Activated CD4-positive, CD25-positive, alpha-beta regulatory T cell treated with anti-CD3 and anti-CD28 coated beads, Interleukin-2, amount 50 U/mL, for 24 hours (primary cell): Measurements from ENCODE around the gene PPP3R1.

Source experiments
- ATAC-seq, 2 donors: fragments of 150-1000 bp; cut with Tn5 transposase; one replicate each; pipeline ENCODE4 v1.10.0; 2021; ENCODE audit warnings: mild to moderate bottlenecking in 1 of 2, moderate library complexity in 1 of 2

Gene PPP3R1, protein sequence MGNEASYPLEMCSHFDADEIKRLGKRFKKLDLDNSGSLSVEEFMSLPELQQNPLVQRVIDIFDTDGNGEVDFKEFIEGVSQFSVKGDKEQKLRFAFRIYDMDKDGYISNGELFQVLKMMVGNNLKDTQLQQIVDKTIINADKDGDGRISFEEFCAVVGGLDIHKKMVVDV

DNA sequence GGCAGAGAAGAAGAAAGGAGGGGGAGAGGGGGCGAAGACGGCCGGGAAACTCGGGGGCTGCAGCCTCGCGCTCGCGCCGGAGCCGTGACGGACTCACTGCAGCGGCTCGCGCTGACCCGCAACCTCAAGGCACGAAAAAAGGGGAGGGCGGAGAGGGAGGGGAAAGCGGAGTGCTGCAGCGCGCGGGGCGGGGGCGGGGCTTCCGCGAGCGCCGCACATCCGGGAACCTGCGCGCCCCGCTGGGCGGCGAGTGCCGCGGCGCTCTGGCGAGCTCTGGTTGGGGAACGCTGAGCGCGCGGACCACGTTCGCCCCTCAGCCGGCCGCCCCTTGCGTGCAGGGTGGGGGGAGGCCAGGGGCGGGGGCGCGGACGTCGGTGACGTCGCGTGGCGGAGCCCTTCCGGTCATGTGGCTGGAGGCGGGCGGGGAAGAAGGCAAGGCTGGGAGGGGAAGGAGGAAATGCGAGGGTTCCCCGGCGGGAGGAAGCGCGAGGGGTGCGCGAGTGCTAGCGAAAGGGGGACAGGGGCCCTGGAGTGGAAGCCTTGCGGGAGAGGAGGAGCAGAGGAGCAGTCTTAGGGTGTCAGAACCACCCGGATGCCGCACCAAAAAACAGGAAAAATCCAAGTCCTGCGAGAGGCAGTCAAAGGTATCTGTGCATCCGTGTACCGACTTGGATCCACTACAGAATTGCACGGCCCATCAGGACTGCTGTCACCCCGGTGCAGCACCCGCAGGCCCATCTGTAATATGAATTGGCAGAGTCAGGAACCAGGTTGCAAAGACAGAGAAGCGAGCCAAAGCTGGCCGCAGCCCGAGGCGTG, at the start of gene PPP3R1:
Gene PPP3R1 (minus strand): TSS at position 133 of the 819 bp plus-strand sequence. CDS start 405 bp downstream, outside the sequence.
- peak; percentile 90 to 92 for ATAC-seq

DNA sequence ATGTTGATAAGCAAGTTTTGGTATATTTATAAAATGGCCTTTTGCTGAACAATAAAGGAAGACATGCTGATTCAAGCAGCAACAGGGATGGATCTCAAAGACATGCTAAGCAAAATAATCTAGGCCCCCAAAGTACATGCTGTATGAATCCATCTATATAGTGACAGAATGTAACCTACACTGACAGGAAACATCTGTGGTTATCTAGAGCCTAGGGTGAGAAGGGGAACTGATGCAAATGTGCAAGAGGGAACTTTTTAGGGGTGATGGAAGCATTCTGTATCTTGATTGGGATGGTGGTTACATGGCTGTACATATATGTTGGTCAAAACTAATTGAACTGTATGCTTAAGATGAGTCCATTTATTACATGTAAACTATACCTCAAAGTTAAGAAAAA, 43.2 kb upstream of the PPP3R1 start:
- no peak for ATAC-seq

DNA sequence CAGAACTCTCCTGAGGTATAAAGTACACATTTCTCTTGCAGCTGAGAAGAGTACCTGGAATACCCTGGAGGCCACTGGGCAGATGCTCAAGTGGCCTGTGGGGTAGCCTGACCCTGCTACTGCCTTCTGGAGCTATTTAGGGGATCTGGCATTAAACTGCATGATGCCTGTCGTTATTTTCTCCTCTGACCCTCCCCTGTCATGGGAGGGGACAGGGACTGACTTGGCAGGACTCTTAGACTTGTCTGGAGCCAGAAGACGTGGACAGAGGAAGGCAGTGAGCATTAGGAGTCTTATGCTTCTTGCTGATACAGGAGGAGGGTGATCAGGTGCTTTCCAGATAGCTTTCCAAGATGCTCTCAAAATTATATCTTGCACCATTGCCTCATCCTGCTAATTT, 42.6 kb upstream of the PPP3R1 start:
- no peak for ATAC-seq

DNA sequence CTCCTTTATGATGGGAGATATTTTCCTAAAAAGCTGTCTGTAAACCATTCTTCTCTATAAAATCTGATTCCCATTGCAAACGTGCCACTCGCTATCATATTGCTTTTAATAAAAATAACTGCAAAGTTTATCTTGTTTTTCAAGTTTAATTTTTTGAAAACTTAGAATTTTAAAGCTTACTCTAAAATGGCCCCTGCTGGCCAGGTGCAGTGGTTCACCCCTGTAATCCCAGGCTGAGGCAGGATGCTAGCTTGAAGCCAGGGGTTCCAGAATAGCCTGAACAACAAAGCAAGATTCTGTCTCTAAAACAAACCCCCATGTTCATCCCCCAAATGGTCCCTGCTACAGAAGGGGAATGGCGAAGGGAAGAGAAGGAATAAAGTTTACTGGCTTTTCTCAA, 41.9 kb upstream of the PPP3R1 start:
- ATAC-seq = no peak

DNA sequence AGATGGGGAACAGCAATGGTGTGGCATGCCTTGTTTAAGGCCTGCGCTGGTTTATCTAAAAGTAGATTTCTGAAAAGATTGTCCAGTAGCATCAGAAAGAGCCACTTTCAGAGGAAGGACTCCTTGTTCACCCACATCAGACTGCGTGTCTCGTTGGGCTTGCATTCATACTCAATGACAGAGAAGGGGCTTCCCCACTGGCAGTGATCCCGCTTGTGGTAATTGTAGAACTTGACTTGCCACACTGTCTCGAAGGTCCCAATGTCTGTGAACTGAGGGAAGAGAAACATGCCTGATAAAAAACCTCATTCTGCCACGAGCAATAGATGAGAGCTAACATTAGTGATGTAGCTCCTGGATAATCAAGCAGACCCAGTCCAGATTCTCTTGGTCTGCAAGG, 41.4 kb upstream of the PPP3R1 start:
- no peak for ATAC-seq

DNA sequence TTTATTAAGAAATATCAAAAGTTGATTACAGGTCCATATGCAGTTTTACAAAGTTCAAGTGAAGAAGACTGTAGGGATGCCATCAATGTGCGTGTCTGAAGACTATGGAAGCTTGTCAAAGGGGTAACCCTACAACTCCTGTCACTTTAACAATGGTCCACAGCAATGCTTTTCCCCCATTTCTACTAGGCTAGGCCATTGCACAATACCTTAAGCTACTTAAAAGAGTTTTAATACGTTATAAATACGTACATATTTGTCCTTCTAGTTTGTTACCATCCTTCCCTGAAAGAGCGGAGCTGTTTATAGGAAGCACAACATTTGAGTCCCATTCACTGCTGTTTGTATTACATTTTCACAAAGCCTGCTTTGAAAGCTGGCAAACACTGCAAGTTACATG, 40.7 kb upstream of the PPP3R1 start:
- ATAC-seq = no peak

DNA sequence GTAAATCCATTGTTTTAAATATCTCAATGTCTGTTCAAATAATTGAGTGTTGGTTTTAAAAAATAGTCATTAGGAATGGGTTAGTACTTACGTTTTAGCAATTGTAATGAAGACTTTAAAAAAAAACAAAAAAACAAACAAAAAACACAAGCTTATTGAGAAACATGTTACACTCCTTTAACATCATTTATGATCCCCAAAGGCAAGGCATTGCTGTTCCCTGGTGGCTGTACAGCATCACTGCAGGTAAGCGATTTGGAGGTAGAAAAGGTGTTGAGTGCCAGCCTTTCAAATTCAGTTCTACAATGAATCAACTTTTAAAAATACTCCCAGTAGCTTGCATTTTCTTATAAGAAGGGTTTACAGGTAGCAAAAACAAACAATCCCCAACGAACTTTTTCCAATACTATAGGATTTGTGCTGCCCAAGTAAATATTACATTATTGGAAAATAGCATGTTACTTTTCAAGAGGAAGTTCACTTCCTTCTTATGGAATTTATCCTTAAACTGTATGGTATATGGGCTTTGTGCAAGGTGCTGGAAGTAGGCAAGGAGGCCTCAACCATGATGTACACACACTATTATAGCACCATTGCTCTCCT, 39.9 kb upstream of the PPP3R1 start:
- ATAC-seq = peak in 1 of 2 donors; percentile 43

DNA sequence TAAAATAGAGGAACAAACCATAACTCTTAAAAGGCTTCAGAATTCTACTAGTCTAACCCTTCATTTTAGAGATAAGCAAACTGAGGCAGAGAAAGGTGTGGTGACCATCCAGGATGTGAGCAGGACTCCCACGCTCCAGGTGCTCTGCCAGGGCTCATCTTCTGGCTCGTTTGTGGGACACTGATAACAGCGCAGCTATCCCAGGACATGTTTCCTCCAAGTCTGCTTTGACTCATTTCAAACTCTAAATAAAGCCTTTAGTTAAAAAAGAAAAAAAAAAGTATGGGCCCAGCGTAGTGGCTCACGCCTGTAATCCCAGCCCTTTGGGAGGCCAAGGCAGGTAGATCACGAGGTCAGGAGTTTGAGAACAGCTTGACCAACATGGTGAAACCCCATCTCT, 39.0 kb upstream of the PPP3R1 start:
- ATAC-seq = no peak

DNA sequence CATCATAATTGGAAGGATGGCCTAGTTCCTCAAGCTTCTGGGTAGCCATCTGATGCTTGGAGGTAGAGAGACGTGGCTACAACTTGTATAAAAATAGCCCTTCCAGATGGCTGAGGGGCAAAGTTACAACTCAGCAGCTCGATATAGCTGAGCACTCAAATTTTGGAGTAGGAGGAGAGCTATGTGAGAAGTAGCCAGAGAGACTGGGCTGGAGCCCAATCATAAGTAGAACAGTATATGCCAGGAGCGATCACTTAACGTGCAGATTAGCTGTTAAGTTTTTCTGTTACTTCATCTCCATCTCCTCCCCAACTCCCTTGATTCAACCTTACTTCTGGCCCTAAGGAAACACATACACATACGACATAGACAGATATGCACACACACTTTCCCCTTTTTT, 38.6 kb upstream of the PPP3R1 start:
- no peak for ATAC-seq

DNA sequence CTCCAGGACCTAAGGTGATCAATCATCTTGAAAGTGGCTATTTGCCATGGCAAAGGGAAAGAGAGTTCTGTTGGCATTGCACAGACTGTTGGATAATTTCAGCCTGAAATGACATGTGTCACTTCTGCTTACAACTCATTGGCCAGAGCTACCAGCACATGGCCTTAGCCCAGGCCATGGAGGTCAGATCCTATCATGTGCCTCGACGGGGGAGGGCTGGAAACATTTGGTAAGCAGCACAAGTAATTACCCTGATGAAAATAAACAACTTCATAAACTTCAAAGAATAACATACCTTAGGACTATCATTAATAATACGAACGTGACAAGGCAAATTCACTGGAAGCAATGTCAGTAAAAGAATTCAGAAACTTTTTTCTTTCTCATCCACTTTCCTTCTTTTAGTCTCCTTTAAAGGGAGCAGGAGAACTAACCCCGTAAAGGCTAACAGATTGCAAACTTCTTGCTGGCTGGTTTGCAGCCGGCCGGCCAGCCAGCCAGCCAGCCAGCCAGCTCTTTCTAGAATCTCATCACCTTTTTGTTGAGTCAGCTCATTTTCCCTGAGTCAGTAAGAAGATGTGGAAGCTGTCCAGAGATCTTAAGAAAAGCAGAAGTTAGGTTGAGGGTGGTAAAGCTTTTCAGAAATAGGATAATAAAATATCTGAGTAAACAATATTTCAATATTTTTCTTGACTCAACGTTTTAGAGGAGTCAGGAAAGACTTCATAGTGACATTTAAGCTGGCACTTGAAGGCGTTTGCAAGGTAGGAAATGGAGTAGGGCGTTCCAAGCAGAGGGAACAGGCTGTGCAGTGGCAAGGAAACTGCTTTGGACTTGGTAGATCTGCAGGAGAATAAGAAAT, 35.5 kb upstream of the PPP3R1 start:
- no peak for ATAC-seq

DNA sequence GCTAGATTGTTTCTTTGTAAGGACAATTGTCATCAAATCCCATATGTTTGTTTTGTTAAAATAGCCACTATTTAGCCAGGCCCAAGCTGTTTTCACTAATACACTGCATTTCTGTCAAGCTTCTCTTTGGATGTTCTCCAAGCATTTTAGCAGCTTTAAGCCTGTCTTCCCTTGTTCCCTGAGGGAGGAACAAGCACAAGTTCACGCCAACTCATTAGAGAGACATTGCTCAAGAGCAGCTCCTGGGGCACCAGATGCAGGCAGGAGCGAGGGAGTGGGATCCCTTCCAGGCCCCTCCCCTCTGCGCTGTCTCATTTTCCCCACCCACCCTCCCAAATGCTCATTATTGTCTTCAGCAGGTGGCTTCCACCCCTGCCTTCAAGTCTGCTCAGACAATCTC, 32.6 kb upstream of the PPP3R1 start:
- ATAC-seq = no peak

DNA sequence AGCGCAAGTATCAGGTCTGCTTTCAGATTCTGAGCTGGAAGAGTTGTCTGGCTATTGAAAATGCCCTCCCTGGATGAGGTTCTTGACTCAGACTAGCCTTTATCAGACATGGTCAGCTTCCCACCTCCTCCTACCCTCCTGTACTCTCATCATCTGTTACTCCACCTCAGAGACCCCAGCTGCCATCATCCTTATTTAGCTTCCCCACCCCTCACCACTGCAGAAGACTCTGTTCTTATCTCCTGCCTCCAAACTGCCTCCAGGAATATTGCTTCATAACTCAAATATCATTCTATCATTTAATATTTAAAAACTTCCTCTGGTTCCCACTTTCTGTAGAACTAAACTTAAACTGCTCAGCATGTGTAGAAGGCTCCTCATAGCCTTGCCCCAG, 31.1 kb upstream of the PPP3R1 start:
- ATAC-seq = no peak

DNA sequence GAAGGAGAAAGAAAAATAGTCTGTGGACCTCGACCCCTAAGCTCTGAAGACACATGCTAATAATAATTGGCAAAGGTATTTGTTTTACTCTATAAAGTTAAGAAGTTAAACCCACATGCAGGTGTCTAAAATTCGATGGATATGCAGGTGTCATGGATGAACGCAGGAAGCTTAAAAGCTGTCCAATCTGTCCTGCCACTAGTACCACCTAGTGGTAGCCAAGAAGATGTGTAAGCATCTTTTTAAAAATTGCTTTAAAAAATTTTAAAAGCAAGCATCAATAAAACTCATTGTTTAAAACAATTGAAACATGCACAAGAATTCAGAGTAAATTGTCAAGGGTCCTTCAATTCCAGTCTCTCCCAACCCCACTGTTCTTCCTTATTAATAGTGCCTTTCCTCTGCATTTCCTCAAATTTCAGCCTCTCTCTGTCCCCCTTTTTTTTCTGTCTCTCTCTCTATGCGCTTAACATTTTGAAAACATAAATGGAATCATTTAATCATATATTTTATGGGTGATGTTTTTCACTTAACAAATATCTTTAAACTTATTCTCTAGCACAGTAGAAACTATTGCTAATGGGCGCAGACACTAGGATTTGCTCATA, 30.6 kb upstream of the PPP3R1 start:
- ATAC-seq = no peak

DNA sequence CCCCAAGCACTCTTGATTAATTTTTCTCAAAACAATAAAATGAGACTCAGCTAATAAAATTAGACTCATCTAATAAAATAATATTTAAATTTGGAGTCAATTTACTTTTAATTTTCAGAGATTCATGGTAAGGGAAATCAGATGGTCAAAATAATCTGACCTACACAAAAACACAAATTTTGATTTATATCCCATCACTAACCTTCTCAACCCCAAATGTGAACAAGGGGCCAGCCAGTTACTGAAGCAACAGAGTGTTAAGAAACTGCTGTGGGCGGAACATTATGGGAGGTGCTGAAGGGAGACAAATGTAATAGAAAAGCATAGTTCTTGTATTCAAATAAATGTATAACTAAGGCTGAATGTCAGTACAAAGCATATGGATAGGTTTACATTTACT, 28.5 kb upstream of the PPP3R1 start:
- no peak for ATAC-seq

DNA sequence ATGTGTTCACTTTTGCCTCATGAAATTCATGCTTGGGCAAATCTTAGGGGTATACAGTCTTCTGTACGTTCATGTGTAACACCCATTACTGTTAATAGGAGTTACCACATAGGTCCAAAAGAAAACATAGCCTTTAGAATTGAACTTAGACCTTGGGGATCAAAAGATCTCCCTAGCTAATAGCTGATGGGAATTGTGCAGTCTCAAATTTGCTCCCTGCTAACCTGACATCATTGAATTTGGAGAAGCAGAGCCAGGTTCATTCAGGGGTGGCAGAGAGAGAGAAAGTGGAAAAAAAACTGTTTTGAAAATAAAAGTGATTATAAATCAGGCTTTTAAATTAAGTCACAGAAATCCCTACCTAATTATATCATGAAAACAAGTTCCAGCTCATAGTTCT, 28.0 kb upstream of the PPP3R1 start:
- ATAC-seq = no peak

DNA sequence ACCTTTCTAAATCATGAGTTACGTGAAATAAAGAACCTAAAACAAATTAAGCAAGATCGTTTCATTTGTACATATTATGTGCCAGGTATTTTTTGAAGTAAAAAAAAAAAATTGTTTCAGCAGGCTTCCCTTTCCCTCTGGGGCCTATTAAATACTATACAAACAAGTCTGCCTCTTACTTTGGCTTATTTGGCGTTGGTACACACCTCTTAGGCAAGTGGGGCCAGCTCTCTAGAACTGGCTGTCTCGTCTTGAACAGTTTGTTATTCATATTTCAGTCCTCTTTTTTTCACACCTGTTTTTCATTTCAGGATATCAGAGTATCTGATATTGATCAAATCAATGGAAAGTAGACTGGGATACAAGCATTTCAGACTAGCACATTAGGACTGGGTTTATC, 27.4 kb upstream of the PPP3R1 start:
- ATAC-seq = no peak

DNA sequence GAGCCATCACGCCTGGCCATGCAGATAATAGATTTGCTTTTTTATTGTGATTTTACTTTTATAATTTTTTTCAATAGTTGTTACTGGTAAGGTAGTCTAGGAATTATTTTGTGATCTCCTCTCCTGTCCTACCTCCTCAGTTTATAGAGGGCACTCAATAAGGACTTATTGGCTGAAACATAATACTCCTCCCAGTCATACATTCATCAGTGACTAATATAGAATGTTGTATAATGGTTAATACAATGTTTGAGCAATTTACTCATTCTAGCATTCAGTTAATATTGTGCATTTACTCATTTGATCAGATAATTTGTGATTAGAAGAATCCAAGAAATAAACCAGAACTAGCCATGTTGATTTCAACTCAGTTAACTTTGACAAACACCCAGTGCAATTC, 25.8 kb upstream of the PPP3R1 start:
- ATAC-seq = no peak

DNA sequence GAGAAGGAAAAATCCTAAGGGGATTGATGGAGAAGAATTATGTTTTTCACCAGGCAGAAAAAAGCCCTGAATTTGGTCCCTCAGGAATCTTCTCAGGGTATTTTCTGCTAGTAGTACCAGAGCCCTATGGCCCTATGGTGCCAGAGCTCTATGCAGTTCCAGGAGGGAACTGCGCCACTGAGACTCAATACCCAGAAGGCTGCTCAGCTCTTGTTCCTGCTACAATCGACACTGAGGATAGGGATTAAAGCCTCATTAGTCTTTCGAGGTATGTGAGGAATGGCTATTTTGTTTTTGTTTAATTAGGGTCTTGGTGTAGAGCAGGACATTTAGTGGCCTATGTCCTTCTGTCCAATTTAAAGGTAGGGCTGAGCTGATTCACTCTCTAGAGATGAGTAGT, 21.7 kb upstream of the PPP3R1 start:
- no peak for ATAC-seq

DNA sequence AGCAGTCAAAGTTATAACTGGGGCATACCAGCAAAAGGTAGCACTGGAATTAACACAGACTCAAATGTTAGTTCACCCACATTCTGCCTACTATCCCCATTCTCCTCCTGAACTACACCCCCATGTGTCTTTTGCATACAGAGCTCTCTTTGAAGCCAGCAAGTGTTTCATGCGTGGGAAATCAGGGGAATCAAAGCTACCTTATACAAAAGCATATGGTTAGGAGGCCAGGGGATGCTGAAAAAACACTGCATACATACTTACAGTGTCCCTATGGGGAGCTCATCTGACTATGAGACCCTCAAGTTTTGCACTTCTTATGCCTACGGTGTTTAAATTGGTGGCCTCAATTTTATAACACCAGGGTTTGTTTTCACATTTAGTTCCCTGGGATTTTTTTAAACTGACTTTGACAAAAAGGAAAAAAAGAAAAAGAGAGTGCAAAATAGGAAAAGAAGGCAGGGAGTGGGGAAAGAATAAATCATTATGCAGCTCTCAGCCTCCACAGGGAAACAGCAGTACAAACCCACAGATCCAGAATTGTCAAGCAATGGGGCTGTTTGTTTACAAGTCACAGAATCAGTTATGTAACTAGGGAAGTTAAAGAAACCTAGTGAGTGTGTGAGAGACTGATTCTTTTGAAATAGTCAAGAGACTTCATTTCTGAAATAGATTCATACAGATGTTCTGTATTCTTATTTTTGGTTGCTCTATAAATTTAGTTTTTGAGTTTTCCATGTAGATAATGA, 20.1 kb upstream of the PPP3R1 start:
- ATAC-seq = no peak

DNA sequence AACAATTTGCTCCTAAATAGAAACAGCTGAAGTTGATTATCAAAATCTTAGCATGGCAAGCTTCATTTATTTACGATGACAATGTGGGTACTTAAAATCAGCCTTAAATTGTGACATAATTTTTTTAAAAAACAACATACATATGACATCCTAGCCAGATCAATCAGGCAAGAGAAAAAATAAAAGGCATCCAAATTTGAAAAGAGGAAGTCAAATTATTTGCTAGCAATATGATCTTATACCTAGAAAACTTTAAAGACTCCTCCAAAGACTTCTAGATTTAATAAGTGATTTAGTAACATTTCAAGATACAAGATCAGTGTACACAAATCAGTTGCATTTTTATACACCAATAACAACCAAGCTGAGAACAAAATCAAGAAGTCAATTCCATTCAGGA, 14.3 kb upstream of the PPP3R1 start:
- no peak for ATAC-seq

DNA sequence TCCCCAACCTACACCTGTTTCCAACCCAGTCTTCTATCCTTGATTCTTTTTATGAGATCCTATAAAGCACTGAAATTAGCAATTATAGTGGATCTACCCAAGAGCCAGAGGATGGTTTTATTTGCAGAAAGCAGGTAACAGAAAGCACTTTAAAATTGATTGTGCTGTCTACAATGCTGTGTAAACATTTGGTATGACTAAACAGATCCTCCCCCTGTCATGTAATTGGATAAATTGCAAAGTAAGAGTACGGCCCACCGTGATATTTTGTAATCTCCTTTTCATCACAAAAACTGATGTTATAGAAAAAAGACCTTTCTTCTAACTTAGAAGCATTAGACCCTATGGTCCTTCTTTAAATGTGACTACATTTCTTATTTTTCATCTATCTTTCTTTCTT, 11.3 kb upstream of the PPP3R1 start:
- ATAC-seq = no peak

DNA sequence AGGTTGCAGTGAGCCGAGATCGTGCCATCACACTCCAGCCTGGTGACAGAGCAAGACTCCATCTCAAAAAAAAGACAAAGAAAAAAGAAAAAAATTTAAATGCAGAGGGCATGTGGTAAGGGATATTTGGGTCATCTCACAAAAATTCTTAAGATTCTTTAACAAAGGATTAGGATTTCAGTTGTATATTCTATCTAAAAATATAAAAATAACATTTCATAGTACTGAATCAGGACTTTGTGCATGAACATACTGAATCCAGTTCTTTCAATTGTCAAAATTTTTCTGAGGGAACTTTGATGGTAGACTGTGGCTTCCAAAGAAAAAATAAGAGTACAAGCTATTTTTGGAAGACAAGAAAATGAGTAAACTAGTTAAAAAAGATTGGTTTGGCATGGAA, 6.5 kb upstream of the PPP3R1 start:
- no peak for ATAC-seq
